DOHH2 (cell line): Measurements from ENCODE around the gene FOXN3.

Experiments used
- CTCF ChIP-seq: fragments of 200-600 bp; sonication (generic); IDR thresholded peaks from one replicate; pipeline ENCODE4 v1.5.1; 2014; ENCODE audit warnings: antibody characterized with exemption, mild to moderate bottlenecking, low read depth, low read length; ENCODE audit not compliant: poor library complexity, severe bottlenecking
- EZH2phosphoT487 ChIP-seq: fragments of 200-600 bp; sonication (generic); IDR thresholded peaks from 2 replicates; pipeline ENCODE4 v1.6.1; 2017; ENCODE audit warnings: borderline replicate concordance, mild to moderate bottlenecking, antibody characterized with exemption, low read length, moderate library complexity, mixed read lengths

GRCh38 chr14:89378119-89378518 is 38.9 kb downstream of the FOXN3 start:
- TF ChIP-seq CTCF (no peak), EZH2phosphoT487 (no peak)
